AG04450 (cell line): Measurements from ENCODE around the gene CRPPA. TPM values are rescaled to one million over a fixed set of nuclear protein-coding genes. Genes with fewer than 3 reads are reported as not detected.
A peak's percentile ranks its signal among the peaks of the same experiment; 100 is the strongest.

Source experiments
- CTCF ChIA-PET: fragments of 300-600, 350-600 bp; formaldehyde crosslinking; extraction: SDS; loops from one replicate; lab custom pipeline; 2022; ENCODE audit warnings: antibody characterized with exemption, inconsistent platforms; lab: Charles Lee
- POLR2A ChIA-PET: fragments of 350-600 bp; formaldehyde crosslinking; extraction: SDS; loops from one replicate; lab custom pipeline; 2021; ENCODE audit warnings: antibody characterized with exemption, inconsistent platforms; lab: Yijun Ruan, JAX
- DNase-seq: peaks from one replicate; pipeline ENCODE4 v3.0.0-alpha.2; 2011; ENCODE audit warnings: low read depth, low spot score
- H3K27ac ChIP-seq: one replicate; pipeline ENCODE4 v1.5.1; 2012; ENCODE audit warnings: low read depth, low read length, control low read depth
- H3K27me3 ChIP-seq: one replicate; pipeline ENCODE4 v1.6.0; 2012; ENCODE audit warnings: low read length; ENCODE audit not compliant: control insufficient read depth, insufficient read depth
- H3K4me3 ChIP-seq: 2 replicates; pipeline ENCODE4 v1.5.1; 2011; ENCODE audit warnings: mild to moderate bottlenecking, low read depth, low read length, control low read depth
- H3K9me3 ChIP-seq: 2 replicates; pipeline ENCODE4 v1.5.1; 2012; ENCODE audit warnings: low read length; ENCODE audit not compliant: control insufficient read depth, insufficient read depth
- CTCF ChIP-seq: IDR thresholded peaks from 2 replicates; pipeline ENCODE4 v1.5.1; 2011; ENCODE audit warnings: low read depth, low read length, control low read depth, inconsistent platforms
- polyA plus RNA-seq: library from polyadenylated mRNA; depleted of rRNA; stranded (reverse); fragments of >200 nt; gene quantifications from 2 replicates; pipeline ENCODE4 v1.2.3, GENCODE V29; 2011

The CRPPA gene
- polyA plus RNA-seq, 1 experiment, result 0.92 TPM

GRCh38 chr7:16420329-16420648, 1.0 kb downstream of the CRPPA start:
- CTCF ChIA-PET, result interaction anchor here (0.7 to 1.9 kb wide), 3 partner anchors 9 to 144 kb away, joined by 4 to 6 read pairs (median 5); no protein-coding TSS in a partner anchor
- POLR2A ChIA-PET, result interaction anchor here (0.7 to 1.7 kb wide), 7 partner anchors 46 to 291 kb away, joined by 3 to 7 read pairs (median 3); partner anchors contain the start of genes ANKMY2 and BZW2
- H3K4me3 ChIP-seq, result peak overlapping the region; percentile 65
- no peaks in the 10 kb centered on the region for H3K9me3 ChIP-seq
- peak overlapping the region; percentile 95 for H3K27ac ChIP-seq
- H3K27me3 ChIP-seq, result no peaks in the 10 kb centered on the region
- DNase-seq, result no peak
- TF ChIP-seq CTCF, result no peak

- POLR2A ChIA-PET, result interaction anchor here (0.7 to 1.3 kb wide), 6 partner anchors 46 to 291 kb away, joined by 3 to 5 read pairs (median 3); no protein-coding TSS in a partner anchor
- no peak overlapping the region for H3K27ac ChIP-seq
- DNase-seq, result no peak
- TF ChIP-seq CTCF, result no peak
- H3K9me3 ChIP-seq, result no peaks in the 10 kb centered on the region
- CTCF ChIA-PET, result interaction anchor here (1.1 to 1.9 kb wide), 3 partner anchors 8 to 145 kb away, joined by 4 to 6 read pairs (median 4); no protein-coding TSS in a partner anchor
- no peaks in the 10 kb centered on the region for H3K27me3 ChIP-seq
- no peak overlapping the region for H3K4me3 ChIP-seq
These were observed 1.5 kb downstream of the CRPPA start for GRCh38 chr7:16419859-16420258.

- Histone ChIP-seq H3K9me3 (no peaks in the 10 kb centered on the region), H3K4me3 (no peak overlapping the region), H3K27me3 (no peaks in the 10 kb centered on the region), H3K27ac (no peak overlapping the region)
- no peak for DNase-seq
- no peak for TF ChIP-seq CTCF
- CTCF ChIA-PET, result interaction anchor here (1.7 kb wide), 1 partner anchor 146 kb away, joined by 4 read pairs; no protein-coding TSS in a partner anchor
- POLR2A ChIA-PET, result no interaction called here
These were observed 2.2 kb downstream of the CRPPA start for GRCh38 chr7:16419126-16419525.

GRCh38 chr7:16417906-16418305, 3.4 kb downstream of the CRPPA start:
- POLR2A ChIA-PET, result no interaction called here
- DNase-seq, result no peak
- no peak overlapping the region for H3K27ac ChIP-seq

More at GRCh38 chr7:16417906-16418305, 3.4 kb downstream of the CRPPA start:
- H3K9me3 ChIP-seq, result no peaks in the 10 kb centered on the region
- CTCF ChIA-PET, result interaction anchor here (1.0 kb wide), 1 partner anchor 15 kb away, joined by 3 read pairs; no protein-coding TSS in a partner anchor
- H3K27me3 ChIP-seq, result no peaks in the 10 kb centered on the region
- no peak overlapping the region for H3K4me3 ChIP-seq
- no peak for TF ChIP-seq CTCF
